Esophagus muscularis mucosa (tissue), 4 donors: ENCODE results near the gene SMIM35.

Experiments used
- CTCF ChIP-seq, 3 experiments: fragments of 200-600 bp in 2 of 3; fragments of 450-650 bp in 1 of 3; sonication (generic) in 2 of 3; IDR thresholded peaks; one replicate each; pipeline ENCODE4 v1.5.1; 2017 to 2019; ENCODE audit warnings: antibody characterized with exemption in 3 of 3, mild to moderate bottlenecking in 2 of 3, moderate library complexity in 1 of 3
- EP300 ChIP-seq: sonication (generic); formaldehyde crosslinking; IDR thresholded peaks from one replicate; pipeline ENCODE4 v1.6.1; 2017; ENCODE audit warnings: antibody characterized with exemption
- POLR2AphosphoS5 ChIP-seq, 2 donors: sonication (generic); formaldehyde crosslinking; IDR thresholded peaks; one replicate each; pipeline ENCODE4 v1.6.1; 2017; ENCODE audit warnings: antibody characterized with exemption in 2 of 2

- TF ChIP-seq CTCF (IDR thresholded peaks at IDR 0.05) (no peak), EP300 (no peak), POLR2AphosphoS5 (IDR thresholded peaks at IDR 0.05) (no peak)
Observed at GRCh38 chr11:118000067-118000849, 86.5 kb downstream of the SMIM35 start.
